ENCODE data around the gene KLHL26. TPM values are rescaled to one million over a fixed set of nuclear protein-coding genes. Genes with fewer than 3 reads are reported as not detected.

The KLHL26 gene
- total and polyA plus RNA-seq, 4 donors: 2.3 to 5.9 (median 2.4) TPM

DNA sequence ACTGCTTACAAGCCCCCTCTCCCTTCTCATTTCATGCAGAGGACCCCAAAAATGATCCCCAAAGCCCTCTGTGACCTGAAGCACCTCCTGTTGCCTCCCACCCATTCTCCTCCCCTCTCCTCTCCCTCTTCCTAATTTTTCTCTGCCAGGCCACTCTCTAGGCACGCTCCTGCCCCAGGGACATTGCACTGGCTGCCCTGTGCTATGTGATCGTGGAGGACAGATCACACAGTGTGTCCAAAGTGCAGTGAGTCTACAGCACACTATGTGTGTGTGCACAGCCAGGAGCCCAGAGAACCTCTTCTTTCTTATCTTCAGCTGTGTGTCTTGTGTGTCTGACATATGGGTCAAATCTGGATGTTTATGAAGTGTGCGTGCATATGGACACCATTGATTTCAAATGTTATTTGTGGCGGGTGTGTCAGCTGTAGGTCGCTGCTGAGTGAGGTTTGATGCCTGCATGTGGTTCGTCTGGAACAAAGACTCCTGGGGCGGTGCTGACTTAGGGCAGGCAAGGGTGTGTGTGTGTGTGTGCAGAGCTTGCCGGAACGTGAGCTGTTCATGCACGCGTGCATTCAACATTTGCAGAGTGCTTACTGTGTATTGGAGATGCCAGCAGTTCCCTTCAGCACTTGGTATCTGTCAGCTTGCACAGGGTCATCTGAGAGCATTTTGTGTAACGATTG, 2.1 kb upstream of the KLHL26 start:
- no peak for TF ChIP-seq TAF1 (conservative IDR thresholded peaks at IDR 0.05)
- no peak for TF ChIP-seq NR2F2 (IDR thresholded peaks at IDR 0.05)
- 57% methylated on average over 12 of the region's 12 CpGs for WGBS
- Histone ChIP-seq H3K9ac (ENCODE audit: low read depth in 1 of 2, low read length in 2 of 2) (no peak overlapping the region), H3K27ac (ENCODE audit: low read depth in 1 of 2, low read length in 2 of 2) (no peak overlapping the region), H3K36me3 (ENCODE audit: control insufficient read depth in 4 of 4, insufficient read depth in 3 of 4, low read depth in 1 of 4, low read length in 3 of 4) (no peaks in the 10 kb centered on the region), H3K27me3 (ENCODE audit: control insufficient read depth in 4 of 4, insufficient read depth in 4 of 4, low read length in 3 of 4) (no peaks in the 10 kb centered on the region), H3K4me1 (ENCODE audit: control insufficient read depth in 4 of 4, insufficient read depth in 4 of 4, low read length in 3 of 4) (peaks cover 5 to 17% (median 12%) of the 10 kb centered on the region in 4 donors), H3K9me3 (ENCODE audit: control insufficient read depth in 4 of 4, low read length in 3 of 4) (no peaks in the 10 kb centered on the region), H3K4me3 (ENCODE audit: low read depth in 1 of 3, low read length in 3 of 3) (no peak overlapping the region)
- no peak for DNase-seq (ENCODE audit: low spot score)

- Histone ChIP-seq H3K36me3 (ENCODE audit: control insufficient read depth in 4 of 4, insufficient read depth in 3 of 4, low read depth in 1 of 4, low read length in 3 of 4) (no peaks in the 10 kb centered on the region), H3K4me1 (ENCODE audit: control insufficient read depth in 4 of 4, insufficient read depth in 4 of 4, low read length in 3 of 4) (peaks cover 5 to 17% (median 12%) of the 10 kb centered on the region in 4 donors), H3K27me3 (ENCODE audit: control insufficient read depth in 4 of 4, insufficient read depth in 4 of 4, low read length in 3 of 4) (no peaks in the 10 kb centered on the region), H3K9ac (ENCODE audit: low read depth in 1 of 2, low read length in 2 of 2) (no peak overlapping the region), H3K4me3 (ENCODE audit: low read depth in 1 of 3, low read length in 3 of 3) (peak overlapping the region in 1 of 3 donors; percentile 76), H3K9me3 (ENCODE audit: control insufficient read depth in 4 of 4, low read length in 3 of 4) (no peaks in the 10 kb centered on the region), H3K27ac (ENCODE audit: low read depth in 1 of 2, low read length in 2 of 2) (no peak overlapping the region)
- TF ChIP-seq, protein P1, sequence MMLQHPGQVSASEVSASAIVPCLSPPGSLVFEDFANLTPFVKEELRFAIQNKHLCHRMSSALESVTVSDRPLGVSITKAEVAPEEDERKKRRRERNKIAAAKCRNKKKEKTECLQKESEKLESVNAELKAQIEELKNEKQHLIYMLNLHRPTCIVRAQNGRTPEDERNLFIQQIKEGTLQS (IDR thresholded peaks at IDR 0.05): no peak
- TF ChIP-seq EGR1 (IDR thresholded peaks at IDR 0.05; ENCODE audit: low read depth in 2 of 2): no peak
- TF ChIP-seq, protein P2, sequence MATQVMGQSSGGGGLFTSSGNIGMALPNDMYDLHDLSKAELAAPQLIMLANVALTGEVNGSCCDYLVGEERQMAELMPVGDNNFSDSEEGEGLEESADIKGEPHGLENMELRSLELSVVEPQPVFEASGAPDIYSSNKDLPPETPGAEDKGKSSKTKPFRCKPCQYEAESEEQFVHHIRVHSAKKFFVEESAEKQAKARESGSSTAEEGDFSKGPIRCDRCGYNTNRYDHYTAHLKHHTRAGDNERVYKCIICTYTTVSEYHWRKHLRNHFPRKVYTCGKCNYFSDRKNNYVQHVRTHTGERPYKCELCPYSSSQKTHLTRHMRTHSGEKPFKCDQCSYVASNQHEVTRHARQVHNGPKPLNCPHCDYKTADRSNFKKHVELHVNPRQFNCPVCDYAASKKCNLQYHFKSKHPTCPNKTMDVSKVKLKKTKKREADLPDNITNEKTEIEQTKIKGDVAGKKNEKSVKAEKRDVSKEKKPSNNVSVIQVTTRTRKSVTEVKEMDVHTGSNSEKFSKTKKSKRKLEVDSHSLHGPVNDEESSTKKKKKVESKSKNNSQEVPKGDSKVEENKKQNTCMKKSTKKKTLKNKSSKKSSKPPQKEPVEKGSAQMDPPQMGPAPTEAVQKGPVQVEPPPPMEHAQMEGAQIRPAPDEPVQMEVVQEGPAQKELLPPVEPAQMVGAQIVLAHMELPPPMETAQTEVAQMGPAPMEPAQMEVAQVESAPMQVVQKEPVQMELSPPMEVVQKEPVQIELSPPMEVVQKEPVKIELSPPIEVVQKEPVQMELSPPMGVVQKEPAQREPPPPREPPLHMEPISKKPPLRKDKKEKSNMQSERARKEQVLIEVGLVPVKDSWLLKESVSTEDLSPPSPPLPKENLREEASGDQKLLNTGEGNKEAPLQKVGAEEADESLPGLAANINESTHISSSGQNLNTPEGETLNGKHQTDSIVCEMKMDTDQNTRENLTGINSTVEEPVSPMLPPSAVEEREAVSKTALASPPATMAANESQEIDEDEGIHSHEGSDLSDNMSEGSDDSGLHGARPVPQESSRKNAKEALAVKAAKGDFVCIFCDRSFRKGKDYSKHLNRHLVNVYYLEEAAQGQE (IDR thresholded peaks at IDR 0.05): no peak
- TF ChIP-seq MAX (IDR thresholded peaks at IDR 0.05): no peak
- TF ChIP-seq HNF4A (conservative IDR thresholded peaks at IDR 0.05): no peak
- no peak for TF ChIP-seq YY1 (IDR thresholded peaks at IDR 0.05)
- TF ChIP-seq RAD21 (IDR thresholded peaks at IDR 0.05): no peak
- no peak for TF ChIP-seq NR2F2 (IDR thresholded peaks at IDR 0.05)
- TF ChIP-seq JUND (IDR thresholded peaks at IDR 0.05): no peak
- no peak for TF ChIP-seq FOXA1 (IDR thresholded peaks at IDR 0.05)
- no peak for TF ChIP-seq FOXA2 (IDR thresholded peaks at IDR 0.05)
- TF ChIP-seq, protein P3, sequence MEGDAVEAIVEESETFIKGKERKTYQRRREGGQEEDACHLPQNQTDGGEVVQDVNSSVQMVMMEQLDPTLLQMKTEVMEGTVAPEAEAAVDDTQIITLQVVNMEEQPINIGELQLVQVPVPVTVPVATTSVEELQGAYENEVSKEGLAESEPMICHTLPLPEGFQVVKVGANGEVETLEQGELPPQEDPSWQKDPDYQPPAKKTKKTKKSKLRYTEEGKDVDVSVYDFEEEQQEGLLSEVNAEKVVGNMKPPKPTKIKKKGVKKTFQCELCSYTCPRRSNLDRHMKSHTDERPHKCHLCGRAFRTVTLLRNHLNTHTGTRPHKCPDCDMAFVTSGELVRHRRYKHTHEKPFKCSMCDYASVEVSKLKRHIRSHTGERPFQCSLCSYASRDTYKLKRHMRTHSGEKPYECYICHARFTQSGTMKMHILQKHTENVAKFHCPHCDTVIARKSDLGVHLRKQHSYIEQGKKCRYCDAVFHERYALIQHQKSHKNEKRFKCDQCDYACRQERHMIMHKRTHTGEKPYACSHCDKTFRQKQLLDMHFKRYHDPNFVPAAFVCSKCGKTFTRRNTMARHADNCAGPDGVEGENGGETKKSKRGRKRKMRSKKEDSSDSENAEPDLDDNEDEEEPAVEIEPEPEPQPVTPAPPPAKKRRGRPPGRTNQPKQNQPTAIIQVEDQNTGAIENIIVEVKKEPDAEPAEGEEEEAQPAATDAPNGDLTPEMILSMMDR (IDR thresholded peaks at IDR 0.05; ENCODE audit: low read depth, low read length, missing input control): no peak
- no peak for TF ChIP-seq RXRA (IDR thresholded peaks at IDR 0.05)
- TF ChIP-seq SP1 (IDR thresholded peaks at IDR 0.05): no peak
- TF ChIP-seq GABPA (IDR thresholded peaks at IDR 0.05 in 1 of 2, conservative IDR thresholded peaks at IDR 0.05 in 1 of 2): no peak
- TF ChIP-seq TAF1 (conservative IDR thresholded peaks at IDR 0.05): no peak
- no peak for TF ChIP-seq HNF4G (IDR thresholded peaks at IDR 0.05)
- no peak for DNase-seq (ENCODE audit: low spot score)
- 29% methylated on average over 6 of the region's 6 CpGs for WGBS
Measured at GRCh38 chr19:18635831-18636182, 1.0 kb upstream of the KLHL26 start.

Data from liver (tissue), 9 donors.